ENCODE results near the gene DKKL1. TPM values are rescaled to one million over a fixed set of nuclear protein-coding genes. Genes with fewer than 3 reads are reported as not detected.

Gene DKKL1
- total RNA-seq, 1 donor from 2014 or later, result 2.8 TPM

GRCh38 chr19:49423071-49423984 is 59.7 kb downstream of the DKKL1 start, which contains the start of gene PTH2:
Gene PTH2, minus strand, starts transcription at chr19:49423441. Its CDS starts 102 bp downstream, at chr19:49423339.
- no peak for DNase-seq
- peaks cover 31% of the 10 kb centered on the region for H3K27me3 Mint-ChIP-seq (ENCODE audit: unreplicated experiment)
- peak within 1 kb of the TSS; percentile 24 for H3K27ac Mint-ChIP-seq (ENCODE audit: unreplicated experiment)
- H3K9me3 Mint-ChIP-seq (ENCODE audit: unreplicated experiment), result peaks cover 20% of the 10 kb centered on the region
- no peak for TF ChIP-seq CTCF (IDR thresholded peaks at IDR 0.05; ENCODE audit: partially characterized antibody, unreplicated experiment)
- H3K36me3 Mint-ChIP-seq (ENCODE audit: unreplicated experiment), result no peaks in the 10 kb centered on the region
- H3K4me1 Mint-ChIP-seq (ENCODE audit: low read depth, unreplicated experiment), result peaks cover 34% of the 10 kb centered on the region
- H3K4me3 Mint-ChIP-seq (ENCODE audit: unreplicated experiment), result peak within 1 kb of the TSS; percentile 88

- Mint-ChIP-seq H3K9me3 (ENCODE audit: unreplicated experiment) (peaks cover 21% of the 10 kb centered on the region), H3K4me3 (ENCODE audit: unreplicated experiment) (peak overlapping the region; percentile 79), H3K27me3 (ENCODE audit: unreplicated experiment) (peaks cover 33% of the 10 kb centered on the region), H3K27ac (ENCODE audit: unreplicated experiment) (peak overlapping the region; percentile 24), H3K4me1 (ENCODE audit: low read depth, unreplicated experiment) (peaks cover 36% of the 10 kb centered on the region), H3K36me3 (ENCODE audit: unreplicated experiment) (no peaks in the 10 kb centered on the region)
- no peak for TF ChIP-seq CTCF (IDR thresholded peaks at IDR 0.05; ENCODE audit: partially characterized antibody, unreplicated experiment)
- no peak for DNase-seq
Measured at GRCh38 chr19:49423985-49424303, 60.3 kb downstream of the DKKL1 start.

Other genes starting within 250 kb of the DKKL1 start
- 32.6 TPM for gene LIN7B, start 249.5 kb upstream of the DKKL1 start, total RNA-seq (ENCODE audit: unreplicated experiment)
- gene C19orf73, start 244.7 kb upstream of the DKKL1 start, total RNA-seq (ENCODE audit: unreplicated experiment), result 3.2 TPM
- 104 TPM for gene PPFIA3, start 244.3 kb upstream of the DKKL1 start, total RNA-seq (ENCODE audit: unreplicated experiment)
- gene HRC, start 208.5 kb upstream of the DKKL1 start, total RNA-seq (ENCODE audit: unreplicated experiment), result 26.6 TPM
- 54.1 TPM for gene TRPM4, start 206.1 kb upstream of the DKKL1 start, total RNA-seq (ENCODE audit: unreplicated experiment)
- gene SLC6A16, start 38.7 kb upstream of the DKKL1 start, total RNA-seq (ENCODE audit: unreplicated experiment), result 6.6 TPM
- gene CD37, start 28.5 kb upstream of the DKKL1 start, total RNA-seq (ENCODE audit: unreplicated experiment), result not detected
- 140 TPM for gene TEAD2, start 1.5 kb upstream of the DKKL1 start, total RNA-seq (ENCODE audit: unreplicated experiment)
- 0.49 TPM for gene KASH5, start 24.4 kb downstream of the DKKL1 start, total RNA-seq (ENCODE audit: unreplicated experiment)
- gene PTH2, start 59.6 kb downstream of the DKKL1 start, total RNA-seq (ENCODE audit: unreplicated experiment), result 2.5 TPM
- gene GFY, start 61.5 kb downstream of the DKKL1 start, total RNA-seq (ENCODE audit: unreplicated experiment), result 0.88 TPM
- 188 TPM for gene SLC17A7, start 77.7 kb downstream of the DKKL1 start, total RNA-seq (ENCODE audit: unreplicated experiment)
- gene PIH1D1, start 87.9 kb downstream of the DKKL1 start, total RNA-seq (ENCODE audit: unreplicated experiment), result 104 TPM
- 28.6 TPM for gene ALDH16A1, start 89.3 kb downstream of the DKKL1 start, total RNA-seq (ENCODE audit: unreplicated experiment)
- gene FLT3LG, start 110.3 kb downstream of the DKKL1 start, total RNA-seq (ENCODE audit: unreplicated experiment), result 13.1 TPM
- 1,648 TPM for gene RPL13A, start 123.7 kb downstream of the DKKL1 start, total RNA-seq (ENCODE audit: unreplicated experiment)
- gene RPS11, start 132.6 kb downstream of the DKKL1 start, total RNA-seq (ENCODE audit: unreplicated experiment), result 1,862 TPM
- gene FCGRT, start 148.8 kb downstream of the DKKL1 start, total RNA-seq (ENCODE audit: unreplicated experiment), result 8.9 TPM
- gene RCN3, start 164.1 kb downstream of the DKKL1 start, total RNA-seq (ENCODE audit: unreplicated experiment), result 2.5 TPM
- gene NOSIP, start 216.7 kb downstream of the DKKL1 start, total RNA-seq (ENCODE audit: unreplicated experiment), result 94.4 TPM
- 0.29 TPM for gene PRRG2, start 217.4 kb downstream of the DKKL1 start, total RNA-seq (ENCODE audit: unreplicated experiment)
- gene PRR12, start 227.3 kb downstream of the DKKL1 start, total RNA-seq (ENCODE audit: unreplicated experiment), result 39.2 TPM